ENCODE results near the gene BPIFA1.

The BPIFA1 gene

DNA sequence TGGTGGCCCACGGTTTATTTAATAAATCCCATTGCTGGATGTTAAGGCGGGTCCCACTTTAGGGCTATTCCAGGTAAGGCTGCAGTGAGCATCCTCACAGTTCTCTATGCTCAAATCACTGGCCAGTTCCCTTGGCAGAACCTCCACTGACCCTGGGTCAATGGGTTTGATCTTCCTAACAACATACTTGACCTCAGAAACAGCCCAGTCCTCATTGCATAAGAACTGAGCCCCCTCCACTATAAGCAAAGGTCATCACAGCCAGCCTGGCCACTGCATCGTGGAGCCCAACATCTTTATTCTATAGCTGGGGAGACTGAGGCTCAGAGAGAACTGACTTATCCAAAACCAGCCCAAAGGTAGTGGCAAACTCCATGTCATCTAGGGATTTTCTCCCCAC lies 42.9 kb downstream of the BPIFA1 start:
- DNase-seq: no peak
- H3K27me3 Mint-ChIP-seq: peaks cover 3% of the 10 kb centered on the region

DNA sequence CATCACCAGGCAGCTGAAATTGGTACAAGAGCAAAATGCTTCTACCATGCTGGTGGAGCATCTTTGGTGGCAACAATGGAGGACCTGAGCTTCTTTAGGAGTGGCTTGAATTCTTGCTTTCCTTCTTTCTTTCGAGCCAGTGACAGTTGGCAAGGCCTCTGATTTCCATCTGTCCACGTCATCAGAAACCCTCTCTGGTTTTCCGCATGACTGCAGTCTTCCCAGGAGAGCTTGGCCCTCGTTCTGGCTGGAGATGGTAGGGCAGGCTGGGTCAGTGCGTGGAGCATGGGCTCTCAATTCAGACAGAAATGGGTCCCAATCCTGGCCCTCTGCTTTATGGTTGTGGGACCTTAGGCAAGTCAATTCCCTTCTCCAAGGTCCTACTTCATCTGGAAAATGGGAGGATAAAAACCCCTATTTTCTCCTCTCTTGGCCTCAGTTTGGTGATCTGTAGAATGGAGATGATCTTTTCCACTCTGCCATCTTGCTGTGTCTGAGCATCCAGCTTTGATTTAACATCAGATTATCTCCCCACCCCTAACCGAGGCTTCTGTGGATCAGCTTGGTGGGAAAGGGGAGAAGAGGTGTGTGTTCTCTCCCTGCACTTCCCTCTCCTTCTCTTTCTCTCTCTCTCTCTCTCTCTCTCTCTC lies 43.6 kb downstream of the BPIFA1 start:
- Mint-ChIP-seq H3K27me3 (peaks cover 3% of the 10 kb centered on the region), H3K4me3 (no peak overlapping the region)

More for the DNA sequence above, 42.9 kb downstream of the BPIFA1 start:
- Mint-ChIP-seq H3K36me3 (ENCODE audit: low read depth) (no peaks in the 10 kb centered on the region), H3K9me3 (no peaks in the 10 kb centered on the region), H3K4me3 (no peak overlapping the region), H3K27ac (no peak overlapping the region), H3K4me1 (ENCODE audit: low read depth) (peaks cover under 1% of the 10 kb centered on the region)

DNA sequence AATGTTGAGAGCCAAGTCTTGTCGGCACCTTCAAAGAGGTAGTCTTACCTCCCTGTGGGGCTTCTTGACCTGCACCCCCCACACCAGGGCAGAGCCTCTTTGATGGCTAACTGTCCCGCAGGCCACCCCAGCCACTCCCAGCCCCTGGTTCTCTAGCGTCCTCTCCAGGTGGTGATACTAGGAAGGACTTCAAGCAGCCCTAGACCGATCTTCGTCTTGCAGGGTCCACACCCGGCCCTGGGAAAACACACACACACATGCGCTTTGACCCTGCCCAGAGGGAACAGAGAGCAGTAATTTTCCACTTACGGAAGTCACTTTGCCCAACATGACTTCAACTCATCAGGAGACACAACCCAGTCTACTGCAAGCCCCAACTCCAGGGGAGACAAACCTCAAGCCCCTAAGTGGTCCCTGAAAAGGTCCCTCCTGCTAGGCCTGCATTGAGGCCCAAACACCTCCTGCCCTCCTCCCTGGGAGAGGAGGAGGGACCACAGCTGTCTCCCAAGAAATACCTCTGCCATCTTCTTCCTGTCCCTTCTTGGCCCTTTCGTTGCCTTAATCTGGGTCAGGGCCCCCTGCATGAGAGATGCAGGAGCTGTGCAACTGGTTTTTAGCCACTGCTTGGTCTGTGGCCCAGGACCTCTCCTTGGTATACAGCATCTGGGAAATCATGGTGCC lies 44.3 kb downstream of the BPIFA1 start:
- H3K27ac Mint-ChIP-seq: no peak overlapping the region
- H3K4me3 Mint-ChIP-seq: no peak overlapping the region
- peaks cover 3% of the 10 kb centered on the region for H3K27me3 Mint-ChIP-seq
- no peak for DNase-seq
- no peaks in the 10 kb centered on the region for H3K9me3 Mint-ChIP-seq
- H3K4me1 Mint-ChIP-seq (ENCODE audit: low read depth): no peaks in the 10 kb centered on the region
- no peaks in the 10 kb centered on the region for H3K36me3 Mint-ChIP-seq (ENCODE audit: low read depth)

More for the DNA sequence above, 43.6 kb downstream of the BPIFA1 start:
- H3K4me1 Mint-ChIP-seq (ENCODE audit: low read depth): no peaks in the 10 kb centered on the region
- no peaks in the 10 kb centered on the region for H3K36me3 Mint-ChIP-seq (ENCODE audit: low read depth)
- DNase-seq: no peak
- no peaks in the 10 kb centered on the region for H3K9me3 Mint-ChIP-seq
- H3K27ac Mint-ChIP-seq: no peak overlapping the region

DNA sequence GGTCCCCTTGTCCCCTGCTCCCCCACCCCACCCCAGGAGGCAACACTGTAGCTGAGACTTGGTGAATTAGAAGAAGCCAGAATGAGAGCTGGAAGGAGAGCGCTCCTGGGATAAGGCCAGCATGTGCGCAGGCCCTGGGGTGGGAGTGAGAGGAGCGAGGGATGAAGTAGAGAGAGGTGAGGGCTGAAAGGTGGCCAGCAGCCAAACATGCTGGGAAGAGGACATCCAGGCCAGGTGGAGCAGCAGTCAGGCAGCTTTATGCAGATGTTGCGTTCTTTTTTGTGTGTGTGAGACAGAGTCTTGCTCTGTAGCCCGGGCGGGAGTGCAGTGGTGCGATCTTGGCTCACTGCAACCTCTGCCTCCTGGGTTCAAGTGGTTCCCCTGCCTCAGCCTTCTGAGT lies 45.0 kb downstream of the BPIFA1 start:
- no peaks in the 10 kb centered on the region for H3K36me3 Mint-ChIP-seq (ENCODE audit: low read depth)
- peaks cover 3% of the 10 kb centered on the region for H3K27me3 Mint-ChIP-seq
- no peaks in the 10 kb centered on the region for H3K4me1 Mint-ChIP-seq (ENCODE audit: low read depth)
- no peak for DNase-seq
- no peak overlapping the region for H3K4me3 Mint-ChIP-seq
- no peak overlapping the region for H3K27ac Mint-ChIP-seq
- H3K9me3 Mint-ChIP-seq: no peaks in the 10 kb centered on the region

DNA sequence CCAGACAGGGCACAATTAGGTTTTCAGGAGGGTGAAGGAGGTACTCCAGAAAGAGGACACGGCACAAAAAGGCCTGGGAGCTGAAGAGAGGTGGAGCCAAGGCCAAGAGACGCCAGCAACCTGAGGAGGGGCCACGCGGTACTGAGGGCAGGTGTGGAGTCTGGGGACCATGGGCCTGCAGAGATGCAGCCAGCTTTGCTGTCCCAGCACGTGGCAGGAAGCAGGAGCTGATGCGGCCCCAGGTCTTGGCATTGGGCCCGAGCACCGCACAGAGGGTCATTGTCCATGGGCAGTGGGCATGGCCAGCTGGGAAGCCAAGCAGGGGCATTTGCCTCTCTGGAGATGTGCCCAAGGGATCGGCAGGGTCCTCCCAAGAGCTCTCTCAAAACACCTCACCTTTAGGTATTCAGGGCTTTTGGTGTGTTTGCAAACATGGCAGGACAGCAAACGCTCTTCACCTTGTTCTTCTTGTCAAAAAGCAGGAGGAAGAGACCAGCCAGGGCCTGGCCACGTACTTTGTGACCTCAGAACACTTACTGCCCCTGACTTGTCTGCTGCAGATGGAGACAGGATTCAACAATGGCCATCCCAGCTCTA lies 45.9 kb downstream of the BPIFA1 start:
- H3K4me3 Mint-ChIP-seq: no peak overlapping the region
- H3K9me3 Mint-ChIP-seq: no peaks in the 10 kb centered on the region
- H3K36me3 Mint-ChIP-seq (ENCODE audit: low read depth): no peaks in the 10 kb centered on the region
- no peak for DNase-seq
- no peak overlapping the region for H3K27ac Mint-ChIP-seq
- peaks cover 3% of the 10 kb centered on the region for H3K27me3 Mint-ChIP-seq
- no peaks in the 10 kb centered on the region for H3K4me1 Mint-ChIP-seq (ENCODE audit: low read depth)

DNA sequence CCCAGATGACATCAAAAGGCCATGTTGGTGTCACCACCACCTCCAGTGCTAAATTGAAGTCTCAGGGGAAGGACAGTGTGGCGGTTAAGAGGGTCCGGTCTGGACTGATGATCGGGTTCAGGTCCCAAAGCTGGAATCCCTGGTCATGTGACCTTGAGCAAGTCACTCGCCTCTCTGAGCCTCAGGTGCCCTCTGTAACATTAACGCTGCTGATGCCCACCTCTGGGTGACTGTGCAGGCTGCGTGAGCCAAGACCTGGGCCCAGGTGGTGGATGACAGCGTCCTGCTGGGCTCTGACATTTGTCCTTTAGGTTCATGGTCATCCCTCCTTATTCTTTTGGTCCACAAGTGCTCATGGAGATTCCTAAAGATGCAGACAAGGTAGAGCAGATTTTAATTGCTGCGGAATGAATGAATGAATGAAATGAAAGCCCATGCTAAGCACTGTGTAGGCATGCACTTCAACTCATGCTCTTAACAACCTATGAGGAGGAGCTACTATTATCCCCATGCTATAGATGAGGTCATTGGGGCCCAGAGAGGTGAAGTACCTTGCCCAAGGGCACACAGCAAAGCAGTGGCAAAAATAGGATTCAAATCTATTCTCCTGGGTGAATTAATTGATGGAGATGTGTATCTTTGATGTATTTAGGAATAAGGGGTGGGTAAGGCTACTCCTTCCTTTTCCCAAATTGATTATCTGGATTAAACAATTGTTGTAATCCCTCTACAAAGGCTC lies 46.6 kb downstream of the BPIFA1 start:
- peaks cover 3% of the 10 kb centered on the region for H3K27me3 Mint-ChIP-seq
- DNase-seq: no peak
- no peaks in the 10 kb centered on the region for H3K36me3 Mint-ChIP-seq (ENCODE audit: low read depth)

DNA sequence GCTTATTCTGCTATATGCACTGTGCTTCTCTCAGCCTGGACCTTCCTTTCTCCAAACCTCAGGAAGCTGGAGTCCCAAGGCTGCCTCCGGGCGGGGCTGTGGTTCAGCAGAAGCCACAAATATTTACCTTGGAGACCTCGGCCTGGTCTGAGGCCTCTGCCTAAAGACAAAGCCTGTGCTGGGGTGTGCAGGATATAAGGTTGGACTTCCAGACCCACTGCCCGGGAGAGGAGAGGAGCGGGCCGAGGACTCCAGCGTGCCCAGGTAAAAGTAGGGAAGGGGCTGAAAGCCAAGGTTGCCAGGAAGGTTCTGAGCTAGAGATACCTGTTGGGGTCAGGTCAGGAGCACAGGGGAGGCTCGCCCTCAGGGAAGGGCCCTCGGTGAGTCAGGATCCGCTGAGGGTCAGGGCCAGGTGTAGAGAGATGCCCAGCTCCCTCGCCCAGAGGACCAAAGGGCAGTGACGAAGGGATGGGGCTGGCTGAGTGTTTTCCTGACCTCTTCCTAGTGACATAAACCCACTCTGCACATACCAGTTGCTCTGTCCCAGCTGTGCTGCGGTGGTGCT lies 47.3 kb downstream of the BPIFA1 start, which contains the start of gene BPIFB1:
BPIFB1 (plus strand) TSS at position 224 of the 565 bp plus-strand sequence. CDS start 2,860 bp downstream, outside the sequence.
- Mint-ChIP-seq H3K4me1 (ENCODE audit: low read depth) (no peaks in the 10 kb centered on the region), H3K36me3 (ENCODE audit: low read depth) (no peaks in the 10 kb centered on the region), H3K4me3 (no peak within 1 kb of the TSS), H3K27me3 (peaks cover 3% of the 10 kb centered on the region), H3K9me3 (no peaks in the 10 kb centered on the region), H3K27ac (no peak within 1 kb of the TSS)
- no peak for DNase-seq

More for the DNA sequence above, 46.6 kb downstream of the BPIFA1 start:
- Mint-ChIP-seq H3K4me1 (ENCODE audit: low read depth) (no peaks in the 10 kb centered on the region), H3K27ac (no peak overlapping the region), H3K9me3 (no peaks in the 10 kb centered on the region), H3K4me3 (no peak overlapping the region)

DNA sequence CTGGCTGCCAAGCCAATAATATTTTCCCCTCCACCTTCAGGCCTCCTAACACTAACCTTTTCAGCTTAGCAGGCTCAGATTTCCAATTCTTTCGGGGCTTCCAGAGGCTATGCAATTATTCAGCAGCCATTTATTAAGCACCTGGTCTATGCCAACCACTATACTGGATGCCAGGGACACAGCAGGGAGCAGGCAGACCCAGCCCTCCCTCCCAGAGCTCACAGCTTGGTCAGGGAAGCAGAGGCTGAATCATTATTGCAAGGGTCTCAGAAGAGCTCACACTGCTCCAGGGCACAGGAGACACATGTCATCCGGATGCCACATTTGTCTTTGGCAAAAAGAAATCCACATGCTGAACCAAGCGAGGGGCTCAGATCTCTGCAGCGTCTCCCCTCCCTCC lies 48.5 kb downstream of the BPIFA1 start:
- H3K36me3 Mint-ChIP-seq (ENCODE audit: low read depth): no peaks in the 10 kb centered on the region
- no peak for DNase-seq
- no peaks in the 10 kb centered on the region for H3K4me1 Mint-ChIP-seq (ENCODE audit: low read depth)
- no peak overlapping the region for H3K27ac Mint-ChIP-seq
- no peaks in the 10 kb centered on the region for H3K9me3 Mint-ChIP-seq
- H3K27me3 Mint-ChIP-seq: peaks cover 3% of the 10 kb centered on the region
- H3K4me3 Mint-ChIP-seq: no peak overlapping the region

DNA sequence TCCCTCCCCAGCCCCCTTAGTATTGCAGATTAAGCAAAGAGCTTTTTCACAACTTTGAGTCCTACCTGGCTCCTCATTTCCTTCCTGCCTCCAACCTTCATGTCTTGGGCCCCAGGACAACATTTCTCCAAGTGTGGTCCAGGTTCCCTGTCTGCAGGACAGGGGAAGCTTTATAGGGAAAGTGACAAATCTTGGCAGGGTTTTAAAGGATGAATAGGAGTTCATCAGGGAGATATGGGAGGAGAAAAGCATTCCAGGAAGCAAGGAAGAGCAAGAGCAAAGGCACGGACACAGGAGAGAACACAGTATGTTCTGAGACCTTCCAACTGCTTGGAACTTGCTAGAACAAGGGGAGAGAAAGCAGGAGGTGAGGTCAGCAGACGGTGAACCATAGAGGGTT lies 49.1 kb downstream of the BPIFA1 start:
- H3K36me3 Mint-ChIP-seq (ENCODE audit: low read depth): no peaks in the 10 kb centered on the region
- H3K4me1 Mint-ChIP-seq (ENCODE audit: low read depth): no peaks in the 10 kb centered on the region
- H3K27me3 Mint-ChIP-seq: peaks cover 3% of the 10 kb centered on the region
- H3K4me3 Mint-ChIP-seq: no peak overlapping the region
- no peak for DNase-seq
- no peaks in the 10 kb centered on the region for H3K9me3 Mint-ChIP-seq
- no peak overlapping the region for H3K27ac Mint-ChIP-seq

DNA sequence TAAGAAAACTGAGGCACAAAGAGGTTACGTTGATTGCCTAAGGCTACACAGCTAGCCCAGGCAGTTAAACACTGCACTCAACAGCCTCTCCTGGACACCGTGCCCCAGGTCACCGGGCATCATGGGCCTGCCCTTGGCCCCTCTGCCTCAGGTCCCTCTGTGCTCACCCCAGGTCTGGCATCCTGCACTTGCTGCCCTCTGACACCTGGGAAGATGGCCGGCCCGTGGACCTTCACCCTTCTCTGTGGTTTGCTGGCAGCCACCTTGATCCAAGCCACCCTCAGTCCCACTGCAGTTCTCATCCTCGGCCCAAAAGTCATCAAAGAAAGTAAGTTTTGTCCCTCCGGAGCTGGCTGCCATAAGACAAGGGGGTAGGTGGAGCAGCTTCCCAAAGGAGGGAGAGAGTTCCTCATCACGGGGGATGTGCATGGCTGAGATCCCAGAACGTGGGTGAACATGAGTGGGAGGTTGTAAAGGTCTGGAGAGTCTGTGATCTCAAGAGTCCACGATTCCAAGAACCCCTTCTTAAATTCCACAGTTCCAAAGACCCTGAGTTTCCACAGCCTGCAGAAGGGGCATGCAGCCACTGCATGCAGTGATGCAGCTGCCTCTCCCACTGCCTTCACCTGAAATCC lies 50.2 kb downstream of the BPIFA1 start:
- no peaks in the 10 kb centered on the region for H3K9me3 Mint-ChIP-seq
- peaks cover 3% of the 10 kb centered on the region for H3K27me3 Mint-ChIP-seq
- H3K4me1 Mint-ChIP-seq (ENCODE audit: low read depth): no peaks in the 10 kb centered on the region
- no peak overlapping the region for H3K4me3 Mint-ChIP-seq
- DNase-seq: no peak
- H3K36me3 Mint-ChIP-seq (ENCODE audit: low read depth): no peaks in the 10 kb centered on the region
- no peak overlapping the region for H3K27ac Mint-ChIP-seq

DNA sequence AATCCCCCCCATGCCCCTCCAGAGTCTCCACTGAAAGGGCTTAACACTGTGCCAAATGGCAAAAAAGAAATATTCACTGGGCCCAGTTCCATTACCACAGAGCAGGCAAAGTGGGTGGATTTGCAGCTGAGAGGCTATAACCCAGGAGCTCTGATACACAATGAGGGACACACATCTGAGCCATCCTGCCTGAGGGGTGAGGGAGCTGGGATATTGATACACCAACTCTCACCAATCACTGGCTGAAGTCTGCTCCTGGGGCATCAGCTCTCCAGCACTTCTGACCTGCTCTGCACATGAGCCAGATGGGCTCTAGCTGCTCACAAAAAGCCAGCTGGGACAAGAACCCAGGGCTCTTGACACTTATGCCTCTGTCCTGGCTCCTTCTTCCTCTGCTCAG lies 52.1 kb downstream of the BPIFA1 start:
- Mint-ChIP-seq H3K4me3 (no peak overlapping the region), H3K27ac (no peak overlapping the region), H3K4me1 (ENCODE audit: low read depth) (no peaks in the 10 kb centered on the region), H3K9me3 (no peaks in the 10 kb centered on the region), H3K36me3 (ENCODE audit: low read depth) (no peaks in the 10 kb centered on the region), H3K27me3 (peaks cover 3% of the 10 kb centered on the region)
- DNase-seq: no peak

DNA sequence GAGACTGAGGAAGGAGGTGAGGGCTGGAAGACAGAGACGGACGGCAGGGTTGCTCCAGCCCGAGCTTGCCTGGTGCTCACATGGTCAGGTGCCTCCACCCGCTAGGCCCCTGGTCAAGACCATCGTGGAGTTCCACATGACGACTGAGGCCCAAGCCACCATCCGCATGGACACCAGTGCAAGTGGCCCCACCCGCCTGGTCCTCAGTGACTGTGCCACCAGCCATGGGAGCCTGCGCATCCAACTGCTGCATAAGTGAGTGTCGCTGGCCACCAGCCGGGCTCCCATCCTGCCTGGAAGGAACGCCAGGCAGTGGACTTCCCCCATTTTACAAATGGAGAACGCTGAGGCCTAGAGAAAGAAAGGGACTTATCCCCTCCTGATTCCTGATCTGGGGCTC lies 55.1 kb downstream of the BPIFA1 start:
- Mint-ChIP-seq H3K9me3 (no peaks in the 10 kb centered on the region), H3K4me3 (no peak overlapping the region), H3K4me1 (ENCODE audit: low read depth) (no peaks in the 10 kb centered on the region), H3K27ac (no peak overlapping the region), H3K36me3 (ENCODE audit: low read depth) (no peaks in the 10 kb centered on the region), H3K27me3 (no peaks in the 10 kb centered on the region)
- no peak for DNase-seq

DNA sequence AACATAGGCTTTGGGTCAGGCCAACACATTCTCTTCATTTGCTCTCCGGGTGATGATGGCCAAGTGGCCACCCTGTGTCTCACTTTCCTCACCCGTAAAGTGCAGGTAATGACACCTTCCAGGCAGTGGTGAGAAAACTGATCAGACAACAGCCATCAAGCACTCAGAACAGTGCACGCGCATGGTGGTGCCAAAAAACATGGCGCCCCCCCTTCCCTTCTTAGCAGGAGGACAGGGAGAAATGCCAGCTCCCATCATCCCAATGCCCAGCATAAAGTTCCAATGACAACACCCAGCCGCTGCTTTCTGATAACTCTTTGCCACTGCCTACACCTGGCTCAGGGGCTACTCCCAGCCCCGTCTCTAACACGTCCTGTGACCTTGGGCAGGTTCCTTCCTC lies 55.6 kb downstream of the BPIFA1 start:
- Mint-ChIP-seq H3K4me3 (no peak overlapping the region), H3K27me3 (no peaks in the 10 kb centered on the region), H3K36me3 (ENCODE audit: low read depth) (no peaks in the 10 kb centered on the region), H3K27ac (no peak overlapping the region), H3K9me3 (no peaks in the 10 kb centered on the region), H3K4me1 (ENCODE audit: low read depth) (no peaks in the 10 kb centered on the region)
- DNase-seq: no peak

DNA sequence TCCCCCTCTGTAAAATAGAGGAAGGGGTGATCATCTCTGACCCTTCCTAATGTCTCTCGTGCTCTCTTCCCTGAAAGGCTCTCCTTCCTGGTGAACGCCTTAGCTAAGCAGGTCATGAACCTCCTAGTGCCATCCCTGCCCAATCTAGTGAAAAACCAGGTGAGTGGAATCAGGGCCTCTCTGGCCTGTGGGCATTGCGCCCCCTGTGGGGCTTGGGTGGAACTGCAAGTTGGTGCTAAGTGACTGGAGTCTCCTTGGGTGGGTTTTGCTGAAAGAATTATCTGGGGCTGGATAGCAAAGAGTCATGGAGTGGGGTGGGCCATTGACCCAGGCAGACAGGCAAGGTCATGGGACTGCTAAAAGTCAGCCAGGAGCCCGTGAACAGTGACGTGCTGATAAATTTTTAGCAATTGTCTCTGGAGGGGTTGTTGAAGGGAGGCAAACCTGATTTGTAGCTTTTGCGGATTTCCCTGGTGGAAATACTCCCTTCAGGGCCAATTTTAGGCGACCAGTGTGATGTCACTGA lies 56.1 kb downstream of the BPIFA1 start:
- Mint-ChIP-seq H3K27me3 (no peaks in the 10 kb centered on the region), H3K9me3 (no peaks in the 10 kb centered on the region), H3K4me3 (no peak overlapping the region), H3K36me3 (ENCODE audit: low read depth) (no peaks in the 10 kb centered on the region), H3K27ac (no peak overlapping the region), H3K4me1 (ENCODE audit: low read depth) (no peaks in the 10 kb centered on the region)
- peak; percentile 82 for DNase-seq
